Large intestine (tissue), 3 donors: ENCODE data around the gene E4F1. TPM values are rescaled to one million over a fixed set of nuclear protein-coding genes. Genes with fewer than 3 reads are reported as not detected.
A peak's percentile ranks its signal among the peaks of the same experiment; 100 is the strongest.
"Not testable (repeated sequence)": the region's sequence is repeated elsewhere in the genome, so short reads cannot be mapped to it uniquely, and the experiment has no call there.

Experiments used
- DNase-seq, 2 donors: peaks; one replicate each; pipeline versions ENCODE4 v3.0.0 to v3.0.0-alpha.2; 2013
- H3K27ac ChIP-seq: one replicate; pipeline ENCODE4 v1.5.1; 2013; ENCODE audit warnings: low read length
- H3K27me3 ChIP-seq: 2 replicates; pipeline ENCODE4 v1.6.1; 2013; ENCODE audit warnings: low read length; ENCODE audit not compliant: control insufficient read depth, insufficient read depth
- H3K36me3 ChIP-seq: 2 replicates; pipeline ENCODE4 v1.6.1; 2013; ENCODE audit warnings: low read length; ENCODE audit not compliant: control insufficient read depth, insufficient read depth
- H3K4me1 ChIP-seq: one replicate; pipeline ENCODE4 v1.6.1; 2013; ENCODE audit warnings: low read length; ENCODE audit not compliant: control insufficient read depth, insufficient read depth
- H3K4me3 ChIP-seq: one replicate; pipeline ENCODE4 v1.5.1; 2013; ENCODE audit warnings: low read length
- H3K9me3 ChIP-seq: one replicate; pipeline ENCODE4 v1.6.1; 2013; ENCODE audit warnings: mild to moderate bottlenecking, low read depth, low read length, moderate library complexity; ENCODE audit not compliant: control insufficient read depth
- WGBS: methylation state at CpG from one replicate; pipeline ENCODE4 v1.1.5; 2013; ENCODE audit warnings: low lambda C conversion rate; ENCODE audit not compliant: insufficient coverage; 5-methylcytosine and 5-hydroxymethylcytosine counted together
- polyA plus RNA-seq: library from polyadenylated mRNA; unstranded; fragments of 120-200 nt; gene quantifications from one replicate; pipeline ENCODE4 v1.2.1, GENCODE V29; 2013

E4F1 gene
- polyA plus RNA-seq, 1 donor, result 18.4 TPM

DNA sequence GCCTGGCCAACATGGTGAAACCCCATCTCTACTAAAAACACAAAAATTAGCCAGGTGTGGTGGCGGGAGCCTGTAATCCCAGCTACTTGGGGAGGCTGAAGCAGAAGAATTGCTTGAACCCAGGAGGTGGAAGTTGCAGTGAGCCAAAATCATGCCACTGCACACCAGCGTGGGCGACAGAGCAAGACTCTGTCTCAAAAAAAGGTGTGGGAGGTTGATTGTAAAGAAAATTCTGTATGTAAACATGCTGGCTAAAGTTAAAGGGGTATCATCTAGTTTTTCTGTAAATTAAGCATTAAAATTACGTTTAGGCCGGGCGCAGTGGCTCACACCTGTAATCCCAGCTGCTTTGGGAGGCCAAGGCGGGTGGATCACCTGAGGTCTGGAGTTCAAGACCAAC lies 35.1 kb downstream of the E4F1 start:
- not testable (repeated sequence) for H3K27me3 ChIP-seq, H3K4me1 ChIP-seq, DNase-seq, H3K27ac ChIP-seq, H3K9me3 ChIP-seq, H3K4me3 ChIP-seq
- peaks cover 85% of the 10 kb centered on the region for H3K36me3 ChIP-seq
- no CpG with 5 or more reads among the region's 7 CpGs for WGBS

DNA sequence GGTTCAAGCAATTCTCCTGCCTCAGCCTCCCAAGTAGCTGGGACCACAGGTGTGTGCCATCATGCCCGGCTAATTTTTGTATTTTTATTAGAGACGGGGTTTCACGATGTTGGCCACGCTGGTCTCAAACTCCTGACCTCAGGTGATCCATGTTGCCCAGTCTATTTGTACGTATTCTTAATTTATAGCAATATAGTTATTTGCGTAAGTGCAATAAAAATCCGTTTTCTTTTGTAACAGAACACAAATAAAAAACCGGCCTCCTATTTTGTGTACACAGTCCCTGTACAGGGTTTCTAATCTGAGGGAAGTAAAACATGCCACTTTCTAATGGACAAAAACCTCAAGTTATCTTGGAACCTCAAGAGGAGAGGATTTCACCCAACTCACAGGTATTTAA lies 36.9 kb downstream of the E4F1 start:
- H3K27me3 ChIP-seq, result no peaks in the 10 kb centered on the region
- no peaks in the 10 kb centered on the region for H3K9me3 ChIP-seq
- H3K36me3 ChIP-seq, result peaks cover 83% of the 10 kb centered on the region
- no peak for DNase-seq
- no peak overlapping the region for H3K4me3 ChIP-seq
- no peaks in the 10 kb centered on the region for H3K4me1 ChIP-seq
- WGBS, result 84% methylated on average over 3 of the region's 8 CpGs
- no peak overlapping the region for H3K27ac ChIP-seq

DNA sequence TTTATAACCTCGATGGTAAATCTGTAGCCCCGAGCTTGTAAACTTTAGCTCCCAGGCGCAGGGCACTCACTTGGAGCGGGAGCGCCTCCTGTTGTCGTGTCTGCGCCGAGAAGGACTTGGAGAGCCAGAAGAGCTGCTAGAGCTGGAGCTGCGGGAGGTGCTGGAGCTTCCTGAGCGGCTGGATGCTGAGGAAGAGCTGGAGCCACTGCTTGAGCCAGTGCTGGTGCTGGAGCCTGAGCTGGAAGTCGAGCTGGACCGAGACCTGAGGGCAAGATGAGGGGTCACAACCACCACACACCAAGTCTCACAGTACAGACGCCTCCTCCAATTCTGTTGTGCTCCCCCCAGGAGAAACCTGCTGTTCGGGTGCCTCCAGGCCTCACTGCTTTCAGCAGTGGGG lies 39.6 kb downstream of the E4F1 start:
- H3K4me3 ChIP-seq, H3K27ac ChIP-seq, H3K4me1 ChIP-seq, DNase-seq, H3K27me3 ChIP-seq, H3K9me3 ChIP-seq: not testable (repeated sequence)
- peaks cover 59% of the 10 kb centered on the region for H3K36me3 ChIP-seq
- no CpG with 5 or more reads among the region's 14 CpGs for WGBS

DNA sequence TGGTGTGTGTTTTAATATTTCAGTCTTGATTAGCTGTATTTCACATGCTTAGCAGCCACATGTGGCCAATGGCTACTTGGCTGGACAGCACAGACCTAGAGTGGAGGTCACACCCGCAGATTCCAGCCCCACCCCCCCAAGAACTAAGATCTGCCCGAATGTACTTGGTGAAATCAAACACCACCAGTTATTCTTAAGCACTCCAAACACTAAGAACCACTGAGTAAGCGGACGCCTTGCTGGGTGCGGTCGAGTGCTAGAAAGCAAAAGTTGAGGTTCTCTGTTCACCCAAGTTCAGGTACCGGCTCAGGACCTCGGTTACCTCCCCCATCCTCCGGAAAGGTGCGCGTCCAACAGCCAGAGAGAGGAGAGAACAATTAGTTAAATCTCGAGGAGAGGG lies 43.5 kb downstream of the E4F1 start:
- not testable (repeated sequence) for H3K27ac ChIP-seq, H3K9me3 ChIP-seq, H3K27me3 ChIP-seq, DNase-seq
- peaks cover 18% of the 10 kb centered on the region for H3K4me1 ChIP-seq
- peaks cover 30% of the 10 kb centered on the region for H3K36me3 ChIP-seq
- peak overlapping the region; percentile 95 for H3K4me3 ChIP-seq
- WGBS, result no CpG with 5 or more reads among the region's 12 CpGs

DNA sequence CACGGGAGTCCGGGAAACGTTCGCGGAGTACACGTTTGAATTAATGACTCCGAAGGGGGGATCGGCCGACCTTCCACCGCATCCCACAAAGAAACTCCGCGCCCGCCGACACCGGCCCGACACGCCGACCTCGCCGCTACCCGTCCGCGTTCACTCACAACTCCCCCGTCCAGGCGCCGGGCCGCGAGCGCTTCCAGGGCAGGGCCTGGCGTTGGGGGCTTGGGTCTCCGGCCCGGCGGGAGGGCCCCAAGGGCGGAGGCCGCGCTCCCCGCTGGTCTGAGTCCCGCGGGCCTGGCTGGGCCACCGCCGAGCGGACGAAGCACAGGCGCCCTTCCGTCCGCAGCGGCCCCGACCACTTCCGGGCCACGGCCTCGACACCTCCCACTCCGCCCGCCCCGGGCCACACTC lies 44.1 kb downstream of the E4F1 start:
- DNase-seq, H3K27me3 ChIP-seq, H3K9me3 ChIP-seq: not testable (repeated sequence)
- Histone ChIP-seq H3K36me3 (peaks cover 26% of the 10 kb centered on the region), H3K4me1 (peaks cover 18% of the 10 kb centered on the region), H3K27ac (peak overlapping the region; percentile 100), H3K4me3 (peak overlapping the region; percentile 95)
- WGBS, result no CpG with 5 or more reads among the region's 54 CpGs

DNA sequence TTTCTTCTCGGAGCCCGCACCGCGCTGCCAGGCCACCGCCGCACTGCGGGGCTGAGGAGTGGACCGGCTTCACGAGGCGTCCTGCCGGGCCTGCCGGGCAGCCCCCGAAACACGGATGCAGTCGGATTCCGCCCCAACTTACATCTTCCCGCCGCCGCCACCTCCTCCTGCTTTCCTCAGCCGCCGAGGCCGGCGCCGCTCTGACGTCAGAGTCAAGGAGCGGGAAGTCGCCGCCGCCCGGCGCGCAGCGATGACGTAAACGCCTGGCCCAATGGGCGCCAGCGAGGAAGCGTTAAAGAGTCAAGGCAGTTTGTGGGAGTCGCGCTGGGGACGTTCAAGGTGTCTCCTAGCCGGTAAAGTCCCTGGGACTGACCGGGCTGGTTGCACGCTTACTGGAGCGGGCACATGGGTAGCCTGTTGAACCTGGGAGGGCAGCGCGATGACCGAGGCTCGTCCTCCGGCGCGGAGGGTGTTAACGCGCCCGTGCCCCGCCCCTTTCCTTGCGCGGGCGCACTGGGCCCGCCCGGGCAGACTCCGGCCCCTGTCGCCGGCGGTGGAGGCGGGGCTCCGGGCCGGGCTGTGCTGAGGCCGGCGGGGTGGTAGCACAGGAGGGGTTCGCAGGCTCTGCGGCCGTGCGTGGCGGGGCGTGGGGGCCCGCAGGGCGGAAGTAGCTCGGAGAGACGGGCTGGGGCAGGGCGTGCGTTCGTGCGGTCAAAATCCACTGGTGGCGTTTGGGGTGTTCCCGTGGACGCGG lies 44.7 kb downstream of the E4F1 start, which contains the start of gene RNPS1:
Gene RNPS1 (minus strand): TSS at position 214 of the 754 bp plus-strand sequence. CDS start 3,483 bp downstream, outside the sequence.
- H3K27me3 ChIP-seq, result no peaks in the 10 kb centered on the region
- H3K36me3 ChIP-seq, result peaks cover 20% of the 10 kb centered on the region
- H3K4me3 ChIP-seq, result peak within 1 kb of the TSS; percentile 95
- peak; percentile 96 to 99 for DNase-seq
- H3K4me1 ChIP-seq, result peaks cover 18% of the 10 kb centered on the region
- H3K9me3 ChIP-seq, result no peaks in the 10 kb centered on the region
- no CpG with 5 or more reads among the region's 88 CpGs for WGBS
- peak within 1 kb of the TSS; percentile 100 for H3K27ac ChIP-seq

DNA sequence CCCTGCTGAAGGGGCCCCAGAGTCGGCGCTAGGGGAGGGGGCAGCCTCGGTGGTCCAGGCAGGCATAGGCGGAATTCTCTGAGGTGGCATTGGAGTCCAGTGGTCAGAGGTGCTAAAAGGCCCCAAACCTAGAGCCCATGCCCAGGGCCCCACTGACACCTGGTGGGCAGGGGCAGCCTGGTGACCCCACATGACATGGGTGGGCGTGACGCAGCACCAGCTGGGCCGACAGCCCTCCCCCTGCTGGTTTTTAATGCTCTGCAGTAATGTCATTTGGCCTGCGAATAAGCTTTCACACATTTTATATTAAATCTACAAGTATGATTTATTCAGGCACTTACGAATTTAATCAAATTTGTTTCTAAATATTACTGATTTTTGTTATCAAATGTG lies 46.7 kb downstream of the E4F1 start:
- Histone ChIP-seq H3K9me3 (no peaks in the 10 kb centered on the region), H3K27ac (no peak overlapping the region), H3K4me1 (peaks cover 18% of the 10 kb centered on the region), H3K4me3 (no peak overlapping the region), H3K36me3 (peaks cover 6% of the 10 kb centered on the region), H3K27me3 (no peaks in the 10 kb centered on the region)
- no peak for DNase-seq
- WGBS, result 80% methylated on average over 1 of the region's 9 CpGs

DNA sequence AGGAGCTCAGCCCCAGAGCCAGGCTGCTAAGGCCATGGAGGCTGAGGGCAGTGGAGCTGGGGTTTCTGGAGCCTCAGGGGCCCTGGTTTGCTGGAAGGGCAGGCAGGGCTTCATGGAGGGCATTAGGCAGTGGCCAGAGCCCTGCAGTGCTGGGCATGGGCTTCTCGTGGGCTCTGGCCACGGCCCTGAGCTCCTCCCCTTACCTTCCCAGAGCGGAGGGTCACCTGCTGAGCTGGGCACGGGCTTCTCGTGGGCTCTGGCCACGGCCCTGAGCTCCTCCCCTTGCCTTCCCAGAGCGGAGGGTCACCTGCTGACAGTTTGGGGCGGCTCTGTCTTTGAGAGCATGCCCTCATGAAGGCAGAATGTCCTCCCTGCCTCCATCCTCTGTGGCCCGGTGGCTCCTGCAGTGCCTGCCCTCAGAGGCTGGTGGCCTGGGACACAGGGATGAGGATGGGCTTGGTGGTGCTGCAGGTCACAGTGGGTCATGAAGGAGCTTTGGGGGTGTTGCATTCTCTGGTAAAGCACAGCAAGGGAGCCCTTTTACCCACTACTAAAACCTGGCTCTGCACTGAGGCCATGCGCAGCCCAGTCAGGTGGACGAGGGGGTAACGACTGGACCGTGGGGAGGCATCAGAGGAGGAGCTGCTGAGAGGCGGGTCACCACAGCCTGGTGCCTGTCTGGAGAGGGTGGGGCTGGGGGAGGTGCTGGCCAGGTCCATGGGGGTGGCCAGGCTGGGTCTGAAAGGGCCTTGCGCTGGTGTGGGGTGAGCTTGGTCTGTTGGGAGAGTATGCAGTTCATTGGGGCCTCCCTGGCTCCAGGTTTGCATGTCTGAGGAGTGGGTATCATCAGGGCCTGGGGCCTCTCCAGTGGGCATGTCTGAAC lies 47.4 kb downstream of the E4F1 start:
- Histone ChIP-seq H3K27ac (no peak overlapping the region), H3K9me3 (no peaks in the 10 kb centered on the region), H3K4me3 (no peak overlapping the region), H3K36me3 (peaks cover 4% of the 10 kb centered on the region), H3K27me3 (peaks cover 4% of the 10 kb centered on the region), H3K4me1 (peaks cover 17% of the 10 kb centered on the region)
- no CpG with 5 or more reads among the region's 15 CpGs for WGBS
- no peak for DNase-seq

DNA sequence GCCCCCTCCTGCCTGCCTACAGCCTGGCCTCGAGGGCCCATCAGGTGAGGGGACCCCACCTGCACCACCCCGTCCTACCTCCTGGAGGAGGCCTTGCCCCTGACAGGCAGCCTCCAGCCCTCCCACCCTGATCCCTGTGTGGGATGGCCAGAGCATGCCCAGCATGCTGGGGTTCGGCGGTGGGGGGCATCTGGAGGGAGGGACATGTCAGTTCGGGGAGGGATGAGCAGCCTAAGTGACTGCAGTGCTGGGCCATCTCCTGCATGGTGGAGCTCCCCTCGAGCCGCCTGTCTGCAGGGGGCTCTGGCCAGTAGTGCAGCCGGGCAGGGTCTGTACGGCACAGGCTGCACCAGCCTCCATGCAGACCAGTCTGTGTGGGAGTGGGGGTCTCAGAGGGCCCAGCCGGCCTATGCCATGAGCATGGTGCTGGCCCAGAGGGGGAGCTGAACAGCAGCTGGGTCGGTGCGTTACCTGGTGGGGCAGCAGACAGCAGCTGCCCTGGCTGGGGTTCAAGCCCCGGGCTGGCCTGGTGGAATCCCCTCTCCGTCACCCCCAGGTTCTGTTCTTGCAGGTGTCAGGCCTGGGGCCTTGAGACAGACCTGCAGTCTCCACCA lies 48.6 kb downstream of the E4F1 start:
- DNase-seq, result no peak
- H3K36me3 ChIP-seq, result peaks cover 3% of the 10 kb centered on the region
- WGBS, result no CpG with 5 or more reads among the region's 14 CpGs
- H3K4me3 ChIP-seq, result no peak overlapping the region
- no peak overlapping the region for H3K27ac ChIP-seq
- peaks cover 15% of the 10 kb centered on the region for H3K27me3 ChIP-seq
- H3K4me1 ChIP-seq, result peaks cover 11% of the 10 kb centered on the region
- H3K9me3 ChIP-seq, result no peaks in the 10 kb centered on the region

DNA sequence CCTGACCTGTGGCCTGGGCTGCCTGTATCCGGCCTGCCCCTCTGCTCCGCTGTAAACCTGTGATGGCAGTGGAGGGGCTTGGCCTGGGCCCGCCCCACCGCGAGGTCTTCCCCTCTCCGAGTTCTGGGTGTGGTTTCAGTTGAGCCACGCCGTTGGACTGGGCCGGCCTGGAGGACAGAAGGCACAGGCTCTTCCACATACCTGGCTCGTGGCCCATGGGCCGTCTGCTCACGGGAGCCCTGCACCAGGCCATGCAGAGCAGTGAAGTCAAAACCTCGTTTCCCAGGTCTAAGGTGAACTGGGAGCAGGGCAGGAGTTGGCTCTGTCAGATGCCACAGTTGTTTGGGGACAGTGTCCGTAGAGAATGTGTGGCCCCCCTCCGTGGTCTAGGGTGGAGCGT lies 50.1 kb downstream of the E4F1 start:
- Histone ChIP-seq H3K4me1 (peaks cover 11% of the 10 kb centered on the region), H3K27me3 (peaks cover 24% of the 10 kb centered on the region), H3K9me3 (no peaks in the 10 kb centered on the region), H3K27ac (no peak overlapping the region), H3K4me3 (no peak overlapping the region), H3K36me3 (peaks cover 3% of the 10 kb centered on the region)
- DNase-seq, result no peak
- no CpG with 5 or more reads among the region's 16 CpGs for WGBS
